HEK293 (cell line): Measurements from ENCODE around the gene ARHGAP4.
A peak's percentile ranks its signal among the peaks of the same experiment; 100 is the strongest.

Experiments
- CTCF ChIA-PET: fragments of 350-600 bp; formaldehyde crosslinking; extraction: SDS; loops from one replicate; lab custom pipeline; 2021; ENCODE audit warnings: antibody characterized with exemption; lab: Yijun Ruan, JAX
- POLR2A ChIA-PET: fragments of 300-600 bp; formaldehyde crosslinking; extraction: SDS; loops from one replicate; lab custom pipeline; 2020; ENCODE audit warnings: antibody characterized with exemption, inconsistent platforms; lab: Yijun Ruan, JAX
- H3K27ac ChIP-seq: fragments of 200-500 bp; sonication (Bioruptor generic); 2 replicates; pipeline ENCODE4 v1.5.1; 2014; ENCODE audit warnings: low read depth, low read length, control low read depth, inconsistent platforms; ENCODE audit errors: extremely low read depth
- H3K36me3 ChIP-seq, 2 experiments: fragments of 200-500 bp in 1 of 2; sonication (Bioruptor generic) in 1 of 2; 1 replicate in 1 of 2; 2 replicates in 1 of 2; pipeline ENCODE4 v1.5.1; 2014 to 2017; ENCODE audit warnings: inconsistent platforms in 2 of 2, low read length in 2 of 2; ENCODE audit not compliant: control insufficient read depth in 2 of 2, insufficient read depth in 1 of 2
- H3K4me1 ChIP-seq: fragments of 200-500 bp; sonication (Bioruptor generic); 2 replicates; pipeline ENCODE4 v1.5.1; 2014; ENCODE audit warnings: mild to moderate bottlenecking, low read length, inconsistent platforms; ENCODE audit not compliant: control insufficient read depth, insufficient read depth
- H3K4me3 ChIP-seq: 2 replicates; pipeline ENCODE4 v1.5.1; 2011; ENCODE audit warnings: low read depth, mild to moderate bottlenecking, control low read depth, low read length, moderate library complexity
- H3K9me3 ChIP-seq: fragments of 200-500 bp; sonication (Bioruptor generic); 2 replicates; pipeline ENCODE4 v1.5.1; 2014; ENCODE audit warnings: low read depth, low read length, inconsistent platforms; ENCODE audit not compliant: control insufficient read depth, insufficient read depth
- HOXD13 ChIP-seq: sonication (generic); formaldehyde crosslinking; IDR thresholded peaks from 2 replicates; pipeline ENCODE4 v1.8.0; 2022; ENCODE audit warnings: missing genetic modification reagents, borderline replicate concordance
- IKZF3 ChIP-seq: fragments of 450-650 bp; IDR thresholded peaks from 2 replicates; pipeline ENCODE4 v1.5.0; 2018; ENCODE audit warnings: missing biosample characterization, mild to moderate bottlenecking, missing genetic modification characterization, moderate library complexity
- KLF1 ChIP-seq: fragments of 450-650 bp; formaldehyde crosslinking; IDR thresholded peaks from 2 replicates; pipeline ENCODE4 v1.5.1; 2016; ENCODE audit warnings: missing biosample characterization, missing genetic modification characterization
- KLF16 ChIP-seq: fragments of 450-650 bp; formaldehyde crosslinking; IDR thresholded peaks from 2 replicates; pipeline ENCODE4 v1.5.1; 2017; ENCODE audit warnings: missing biosample characterization, missing genetic modification characterization
- KLF8 ChIP-seq: fragments of 450-650 bp; formaldehyde crosslinking; IDR thresholded peaks from 2 replicates; pipeline ENCODE4 v1.5.1; 2016; ENCODE audit warnings: missing biosample characterization, missing genetic modification characterization
- MYNN ChIP-seq: fragments of 450-650 bp; formaldehyde crosslinking; IDR thresholded peaks from 2 replicates; pipeline ENCODE4 v1.5.1; 2016; ENCODE audit warnings: missing biosample characterization, missing genetic modification characterization, borderline replicate concordance
- OVOL3 ChIP-seq: fragments of 450-650 bp; formaldehyde crosslinking; IDR thresholded peaks from 2 replicates; pipeline ENCODE4 v1.5.1; 2016; ENCODE audit warnings: missing biosample characterization, missing genetic modification characterization
- SP3 ChIP-seq: fragments of 450-650 bp; formaldehyde crosslinking; IDR thresholded peaks from 2 replicates; pipeline ENCODE4 v1.5.1; 2016; ENCODE audit warnings: missing biosample characterization, missing genetic modification characterization
- WT1 ChIP-seq: fragments of 450-650 bp; formaldehyde crosslinking; IDR thresholded peaks from 2 replicates; pipeline ENCODE4 v1.5.1; 2016; ENCODE audit warnings: missing biosample characterization, missing genetic modification characterization
- YY2 ChIP-seq: fragments of 450-650 bp; formaldehyde crosslinking; IDR thresholded peaks from 2 replicates; pipeline ENCODE4 v1.5.1; 2016; ENCODE audit warnings: missing biosample characterization, missing genetic modification characterization
- ZBTB11 ChIP-seq: fragments of 450-650 bp; formaldehyde crosslinking; conservative IDR thresholded peaks from 2 replicates; pipeline ENCODE4 v1.5.1; 2016; ENCODE audit warnings: low read depth, missing biosample characterization, missing genetic modification characterization
- ZBTB20 ChIP-seq: fragments of 450-650 bp; formaldehyde crosslinking; IDR thresholded peaks from 2 replicates; pipeline ENCODE4 v1.5.1; 2016; ENCODE audit warnings: missing biosample characterization, missing genetic modification characterization
- ZFHX2 ChIP-seq: fragments of 450-650 bp; formaldehyde crosslinking; conservative IDR thresholded peaks from 2 replicates; pipeline ENCODE4 v1.5.1; 2016; ENCODE audit warnings: missing biosample characterization, missing genetic modification characterization
- ZNF157 ChIP-seq: fragments of 450-650 bp; formaldehyde crosslinking; IDR thresholded peaks from 2 replicates; pipeline ENCODE4 v1.5.1; 2016; ENCODE audit warnings: missing biosample characterization, missing genetic modification characterization
- ZNF175 ChIP-seq: fragments of 450-650 bp; formaldehyde crosslinking; IDR thresholded peaks from 2 replicates; pipeline ENCODE4 v1.5.1; 2016; ENCODE audit warnings: missing biosample characterization, missing genetic modification characterization
- ZNF324 ChIP-seq: fragments of 450-650 bp; formaldehyde crosslinking; IDR thresholded peaks from 2 replicates; pipeline ENCODE4 v1.5.1; 2016; ENCODE audit warnings: missing biosample characterization, missing genetic modification characterization
- ZNF335 ChIP-seq: fragments of 450-650 bp; formaldehyde crosslinking; conservative IDR thresholded peaks from 2 replicates; pipeline ENCODE4 v1.5.1; 2016; ENCODE audit warnings: missing biosample characterization, missing genetic modification characterization
- ZNF341 ChIP-seq: fragments of 450-650 bp; formaldehyde crosslinking; IDR thresholded peaks from 2 replicates; pipeline ENCODE4; 2016; ENCODE audit warnings: low read depth, missing biosample characterization, missing genetic modification characterization
- ZNF350 ChIP-seq: fragments of 450-650 bp; formaldehyde crosslinking; IDR thresholded peaks from 2 replicates; pipeline ENCODE4 v1.5.0; 2017; ENCODE audit warnings: missing biosample characterization, mild to moderate bottlenecking, missing genetic modification characterization
- ZNF529 ChIP-seq: fragments of 450-650 bp; formaldehyde crosslinking; IDR thresholded peaks from 2 replicates; pipeline ENCODE4 v1.5.1; 2017; ENCODE audit warnings: missing genetic modification characterization, missing biosample characterization; ENCODE audit not compliant: insufficient replicate concordance
- ZNF621 ChIP-seq: fragments of 450-650 bp; formaldehyde crosslinking; IDR thresholded peaks from 2 replicates; pipeline ENCODE4 v1.5.1; 2017; ENCODE audit warnings: missing biosample characterization, missing genetic modification characterization
- ZNF701 ChIP-seq: fragments of 450-650 bp; formaldehyde crosslinking; IDR thresholded peaks from 2 replicates; pipeline ENCODE4 v1.5.1; 2016; ENCODE audit warnings: missing biosample characterization, missing genetic modification characterization
- ZNF76 ChIP-seq: fragments of 450-650 bp; formaldehyde crosslinking; IDR thresholded peaks from 2 replicates; pipeline ENCODE4; 2016; ENCODE audit warnings: low read depth, missing biosample characterization, missing genetic modification characterization, borderline replicate concordance
- ZNF791 ChIP-seq: fragments of 450-650 bp; formaldehyde crosslinking; IDR thresholded peaks from 2 replicates; pipeline ENCODE4 v1.5.1; 2016; ENCODE audit warnings: missing biosample characterization, missing genetic modification characterization
- ZSCAN23 ChIP-seq: fragments of 450-650 bp; formaldehyde crosslinking; IDR thresholded peaks from 2 replicates; pipeline ENCODE4 v1.5.1; 2016; ENCODE audit warnings: missing biosample characterization, missing genetic modification characterization
- TF ChIP-seq, protein P1 (sequence below): fragments of 450-650 bp; formaldehyde crosslinking; IDR thresholded peaks from 2 replicates; pipeline ENCODE4 v1.5.1; 2016; ENCODE audit warnings: missing biosample characterization, missing genetic modification characterization

Gene ARHGAP4

DNA sequence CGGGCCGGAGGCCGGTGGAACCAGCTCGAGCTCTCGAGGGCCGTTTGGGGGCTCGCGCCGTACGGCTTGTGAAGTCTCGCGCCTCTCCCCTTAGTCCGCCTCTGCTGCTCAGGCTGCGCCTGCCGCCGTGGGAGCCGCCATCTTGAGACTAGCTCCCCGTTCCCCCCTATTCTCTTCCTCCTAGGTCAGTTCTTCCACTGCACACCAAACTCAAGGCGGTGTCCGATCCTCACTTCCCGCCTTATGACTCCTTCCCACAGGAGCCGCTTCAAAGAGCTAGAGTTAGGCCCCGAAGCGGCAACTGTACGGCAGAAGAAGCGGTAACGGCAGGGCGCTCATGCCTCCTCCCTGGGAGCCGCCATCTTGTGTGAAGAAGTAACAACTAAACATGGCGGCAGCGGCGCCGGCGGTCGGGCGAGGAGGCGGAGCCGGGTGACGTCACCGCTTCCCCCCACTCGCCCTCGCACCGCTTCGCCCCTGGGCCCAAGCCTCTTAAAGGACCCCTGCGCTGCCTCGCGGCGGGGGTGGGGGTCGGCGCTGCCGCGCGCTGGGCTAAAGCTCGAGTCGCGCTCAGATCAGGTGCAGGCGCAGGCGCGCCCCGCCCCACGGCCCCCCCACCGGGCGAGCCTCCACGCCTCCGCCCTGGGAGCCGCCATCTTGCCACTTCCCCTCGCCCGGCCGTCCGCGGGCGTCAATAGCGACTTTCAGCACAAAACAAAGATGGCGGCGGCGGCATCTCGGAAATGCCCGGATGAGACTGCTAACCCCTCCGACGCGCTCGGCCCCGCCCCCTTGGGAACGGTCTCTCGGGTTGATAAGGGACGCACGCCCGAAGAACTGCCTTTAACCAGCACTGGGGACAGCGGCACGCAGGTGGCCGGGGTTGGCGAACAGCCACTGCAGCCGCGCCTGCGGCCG is 45.6 kb upstream of the ARHGAP4 start, which contains the start of gene HCFC1 (continued):
- TF ChIP-seq ZNF791 (tag by site-specific recombination) = no peak
- TF ChIP-seq ZNF157 (tag by site-specific recombination) = no peak
- TF ChIP-seq IKZF3 (tag by site-specific recombination) = peak; percentile 7; the same call in 1 of the 2 replicates
- TF ChIP-seq ZNF701 (tag by site-specific recombination) = peak; percentile 90

DNA sequence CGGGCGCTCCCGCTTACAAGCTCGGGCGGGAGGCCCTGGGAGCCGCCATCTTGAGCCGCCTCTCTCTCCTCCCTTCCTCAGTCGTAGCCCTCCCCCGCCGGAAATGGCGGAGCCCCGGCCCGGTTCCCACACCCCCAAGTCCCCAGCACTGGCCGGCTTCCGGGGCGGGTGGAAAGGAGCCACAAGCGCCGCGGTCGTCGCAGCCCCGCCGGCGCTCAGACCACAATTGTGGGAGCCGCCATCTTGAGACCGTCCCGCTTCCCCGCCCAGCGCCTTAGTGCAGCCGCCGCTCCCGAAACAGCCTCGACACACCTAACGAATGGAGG is 45.0 kb upstream of the ARHGAP4 start:
- Histone ChIP-seq H3K27ac (peak overlapping the region; percentile 99), H3K36me3 (peaks cover 0 to 24% of the 10 kb centered on the region in 2 experiments; a peak in 1 of 3 replicates), H3K4me3 (peak overlapping the region; percentile 95), H3K9me3 (no peaks in the 10 kb centered on the region), H3K4me1 (peaks cover 10% of the 10 kb centered on the region)
- POLR2A ChIA-PET = interaction anchor here (0.6 to 4.6 kb wide), 18 partner anchors 9 to 400 kb away, joined by 3 to 67 read pairs (median 5); partner anchors contain the start of genes MECP2 and NAA10
- CTCF ChIA-PET = interaction anchor here (0.5 to 7.0 kb wide), 6 partner anchors 21 to 48 kb away, joined by 3 to 65 read pairs (median 8); no protein-coding TSS in a partner anchor
- TF ChIP-seq KLF16 (tag by site-specific recombination) (peak; percentile 36; the same call in 1 of the 2 replicates), KLF1 (tag by site-specific recombination) (no peak), WT1 (tag by site-specific recombination) (peak; percentile 8; the same call in 1 of the 2 replicates), HOXD13 (CRISPR knock-in tag) (no peak), ZNF76 (tag by site-specific recombination) (peak; percentile 88), MYNN (tag by site-specific recombination) (no peak), KLF8 (tag by site-specific recombination) (peak; percentile 86; the same call in 1 of the 2 replicates), ZFHX2 (peak; percentile 52), ZBTB20 (peak; percentile 96), OVOL3 (tag by site-specific recombination) (no peak), ZNF175 (tag by site-specific recombination) (no peak), ZBTB11 (tag by site-specific recombination) (peak; percentile 98), ZNF335 (tag by site-specific recombination) (peak; percentile 84), ZNF350 (tag by site-specific recombination) (no peak), ZNF324 (no peak), ZSCAN23 (tag by site-specific recombination) (0 out of 2 replicates have a peak, but pooled peaks have one; percentile 13), ZNF529 (no peak), ZNF341 (tag by site-specific recombination) (peak; percentile 93), ZNF621 (tag by site-specific recombination) (no peak), SP3 (tag by site-specific recombination) (peak; percentile 93), IKZF3 (tag by site-specific recombination) (no peak), YY2 (no peak)
- TF ChIP-seq, protein P1, sequence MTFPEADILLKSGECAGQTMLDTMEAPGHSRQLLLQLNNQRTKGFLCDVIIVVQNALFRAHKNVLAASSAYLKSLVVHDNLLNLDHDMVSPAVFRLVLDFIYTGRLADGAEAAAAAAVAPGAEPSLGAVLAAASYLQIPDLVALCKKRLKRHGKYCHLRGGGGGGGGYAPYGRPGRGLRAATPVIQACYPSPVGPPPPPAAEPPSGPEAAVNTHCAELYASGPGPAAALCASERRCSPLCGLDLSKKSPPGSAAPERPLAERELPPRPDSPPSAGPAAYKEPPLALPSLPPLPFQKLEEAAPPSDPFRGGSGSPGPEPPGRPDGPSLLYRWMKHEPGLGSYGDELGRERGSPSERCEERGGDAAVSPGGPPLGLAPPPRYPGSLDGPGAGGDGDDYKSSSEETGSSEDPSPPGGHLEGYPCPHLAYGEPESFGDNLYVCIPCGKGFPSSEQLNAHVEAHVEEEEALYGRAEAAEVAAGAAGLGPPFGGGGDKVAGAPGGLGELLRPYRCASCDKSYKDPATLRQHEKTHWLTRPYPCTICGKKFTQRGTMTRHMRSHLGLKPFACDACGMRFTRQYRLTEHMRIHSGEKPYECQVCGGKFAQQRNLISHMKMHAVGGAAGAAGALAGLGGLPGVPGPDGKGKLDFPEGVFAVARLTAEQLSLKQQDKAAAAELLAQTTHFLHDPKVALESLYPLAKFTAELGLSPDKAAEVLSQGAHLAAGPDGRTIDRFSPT (tag by site-specific recombination) = no peak
